GM12878 (cell line): ENCODE data around the gene IRF9. TPM values are rescaled to one million over a fixed set of nuclear protein-coding genes. Genes with fewer than 3 reads are reported as not detected.

Experiments used
- ATAC-seq: fragments of 200-7000 bp; cut with Tn5 transposase; 3 replicates; pipeline ENCODE4 v1.9.1; 2020; ENCODE audit warnings: mild to moderate bottlenecking, moderate library complexity
- BruUV-seq: library from RNA; stranded (reverse); fragments of 400-500 nt; replicated peaks from 2 replicates; lab custom pipeline; 2021; lab: Mats Ljungman, UMichigan
- CTCF ChIA-PET: fragments of 300-600 bp; sonication (Branson Sonifier 250); formaldehyde crosslinking; extraction: SDS; loops from one replicate; lab custom pipeline; 2021; ENCODE audit warnings: inconsistent platforms; lab: Yijun Ruan, JAX
- POLR2A ChIA-PET: fragments of 350-600 bp; formaldehyde crosslinking; extraction: SDS; loops from one replicate; lab custom pipeline; 2021; ENCODE audit warnings: inconsistent platforms; lab: Charles Lee
- RAD21 ChIA-PET: fragments of 300-600 bp; sonication (Branson Sonifier 250); formaldehyde crosslinking; loops from one replicate; lab custom pipeline; 2023; ENCODE audit warnings: antibody characterized with exemption; ENCODE audit not compliant: unreplicated experiment; lab: Charles Lee
- SMC1A ChIA-PET: fragments of 300-600 bp; sonication (Branson Sonifier 250); formaldehyde crosslinking; loops from one replicate; lab custom pipeline; 2023; ENCODE audit not compliant: unreplicated experiment, uncharacterized antibody; lab: Charles Lee
- DNase-seq: peaks from one replicate; pipeline ENCODE4 v3.0.0-alpha.2; 2011; ENCODE audit warnings: low read depth, low spot score
- FAIRE-seq: peaks from 3 replicates; lab custom pipeline; 2011; peaks lifted over from hg19 to GRCh38; lab: Jason Lieb, UNC
- H2AFZ ChIP-seq: 2 replicates; pipeline ENCODE4 v1.6.0; 2011; ENCODE audit warnings: low read depth, low read length, control low read depth; ENCODE audit not compliant: control insufficient read depth
- H3K27ac ChIP-seq: 2 replicates; pipeline ENCODE4 v1.5.1; 2011; ENCODE audit warnings: control low read depth; ENCODE audit not compliant: control insufficient read depth, insufficient read depth
- H3K27me3 ChIP-seq, 2 experiments: replicated peaks in 1 of 2; 2 replicates each; pipeline versions ENCODE4 v1.6.0 to v1.6.1; 2011; ENCODE audit warnings: low read length in 1 of 2; ENCODE audit not compliant: control insufficient read depth in 2 of 2, insufficient read depth in 2 of 2
- H3K36me3 ChIP-seq, 2 experiments: 2 replicates each; pipeline ENCODE4 v1.5.1; 2011; ENCODE audit warnings: low read length in 1 of 2; ENCODE audit not compliant: control insufficient read depth in 2 of 2, insufficient read depth in 2 of 2
- H3K4me1 ChIP-seq: 2 replicates; pipeline ENCODE4 v1.6.1; 2011; ENCODE audit warnings: mild to moderate bottlenecking, low read length, moderate library complexity, mixed read lengths; ENCODE audit not compliant: control insufficient read depth, insufficient read depth
- H3K4me2 ChIP-seq: 2 replicates; pipeline ENCODE4 v1.6.0; 2011; ENCODE audit warnings: control low read depth; ENCODE audit not compliant: control insufficient read depth, insufficient read depth
- H3K4me3 ChIP-seq: fragments of 200-600 bp; sonication (generic); 2 replicates; pipeline ENCODE4 v1.5.1; 2016
- H3K79me2 ChIP-seq: 2 replicates; pipeline ENCODE4 v1.6.0; 2011; ENCODE audit warnings: low read length; ENCODE audit not compliant: control insufficient read depth, insufficient read depth
- H3K9ac ChIP-seq: 2 replicates; pipeline ENCODE4 v1.8.0; 2011; ENCODE audit warnings: low read length, control low read depth, mixed read lengths; ENCODE audit not compliant: control insufficient read depth, insufficient read depth
- H3K9me3 ChIP-seq: replicated peaks from 3 replicates; pipeline ENCODE4 v1.5.1; 2011; ENCODE audit warnings: mild to moderate bottlenecking, low read length; ENCODE audit not compliant: control insufficient read depth, insufficient read depth
- H4K20me1 ChIP-seq: 2 replicates; pipeline ENCODE4 v1.6.0; 2011; ENCODE audit not compliant: control insufficient read depth, insufficient read depth
- BACH1 ChIP-seq: fragments of 450-650 bp; IDR thresholded peaks from 2 replicates; pipeline ENCODE4 v1.6.1; 2017; ENCODE audit warnings: mild to moderate bottlenecking, borderline replicate concordance
- CEBPZ ChIP-seq: fragments of 150-350 bp; IDR thresholded peaks from 2 replicates; pipeline ENCODE4 v1.6.1; 2016; ENCODE audit warnings: low read depth, low read length
- NKRF ChIP-seq: fragments of 450-650 bp; conservative IDR thresholded peaks from 2 replicates; pipeline ENCODE4 v1.6.1; 2017; ENCODE audit warnings: mild to moderate bottlenecking, moderate library complexity
- RCOR1 ChIP-seq: conservative IDR thresholded peaks from 2 replicates; pipeline ENCODE4 v1.6.1; 2012; ENCODE audit warnings: low read depth, low read length, improper control_type of control experiment
- SP1 ChIP-seq: IDR thresholded peaks from one replicate; pipeline ENCODE4 v1.6.1; 2011; ENCODE audit warnings: low read depth, low read length
- TAF1 ChIP-seq: IDR thresholded peaks from 2 replicates; pipeline ENCODE4 v1.6.1; 2011; ENCODE audit warnings: mild to moderate bottlenecking, low read depth, low read length, borderline replicate concordance
- ZSCAN29 ChIP-seq: fragments of 450-650 bp; IDR thresholded peaks from 2 replicates; pipeline ENCODE4 v1.6.1; 2017; ENCODE audit warnings: mild to moderate bottlenecking, moderate library complexity
- ZZZ3 ChIP-seq: IDR thresholded peaks from 2 replicates; pipeline ENCODE4 v1.6.1; 2011; ENCODE audit warnings: low read depth; ENCODE audit not compliant: control insufficient read depth, insufficient read length
- WGBS: methylation state at CpG from one replicate; pipeline ENCODE4 v1.1.6; 2016; ENCODE audit warnings: low lambda C conversion rate; ENCODE audit not compliant: insufficient replicate concordance, insufficient coverage; ENCODE audit errors: missing lambda C conversion rate; 5-methylcytosine and 5-hydroxymethylcytosine counted together
- in situ Hi-C: fragments of 300-500 bp; cut with MboI; formaldehyde crosslinking; loops from 9 replicates; pipeline ENCODE4 v1.14.3; 2018; ENCODE audit warnings: mixed read lengths
- intact Hi-C: fragments of 100-400 bp; cut with micrococcal nuclease; formaldehyde crosslinking; loops from one replicate; pipeline ENCODE4 v1.14.2; 2022; ENCODE audit not compliant: unreplicated experiment
- polyA plus RNA-seq, 11 experiments: library from polyadenylated mRNA; depleted of rRNA in 4 of 11; unstranded in 6 of 11; stranded (reverse) in 5 of 11; fragments of >200 nt; fragmentation: Nextera tagmentation in 4 of 11; fragmentation: Illumina TruSeq in 1 of 11; extraction: Ambion mirVana in 4 of 11; extraction: Trizol in 1 of 11; gene quantifications; 1 replicate in 1 of 11; 2 replicates in 10 of 11; pipeline versions ENCODE4 v1.2.1 to v1.2.3, GENCODE V29; 2011 to 2016; ENCODE audit warnings: inconsistent platforms in 2 of 11, missing spikeins in 2 of 11, low read depth in 1 of 11
- total RNA-seq, 4 experiments: library from RNA; depleted of rRNA in 3 of 4; stranded (reverse); fragments of >200 nt in 3 of 4; fragmentation: Illumina TruSeq in 1 of 4; extraction: Trizol in 1 of 4; gene quantifications; 2 replicates each; pipeline versions ENCODE4 v1.2.1 to v1.2.3, GENCODE V29; 2013 to 2021
- TF ChIP-seq, protein P1 (sequence below): fragments of 450-650 bp; formaldehyde crosslinking; IDR thresholded peaks from 2 replicates; pipeline ENCODE4 v1.5.0; 2022; ENCODE audit warnings: mild to moderate bottlenecking, missing genetic modification characterization

Gene IRF9
- total and polyA plus RNA-seq, 10 of the 15 experiments (the other 5 are each of a cell fraction or from before 2014, with no cell fraction given): 47.6 to 234 (median 148) TPM

GRCh38 chr14:24156840-24157239 is 4.2 kb upstream of the IRF9 start:
- SMC1A ChIA-PET: interaction anchor here (0.7 kb wide), 1 partner anchor 50 kb away, joined by 3 read pairs; no protein-coding TSS in a partner anchor
- peaks cover 9% of the 10 kb centered on the region for H3K79me2 ChIP-seq
- CTCF ChIA-PET: interaction anchor here (0.6 kb wide), 1 partner anchor 20 kb away, joined by 5 read pairs; no protein-coding TSS in a partner anchor

More at GRCh38 chr14:24156840-24157239, 4.2 kb upstream of the IRF9 start:
- no peaks in the 10 kb centered on the region for H3K27me3 ChIP-seq
- POLR2A ChIA-PET: interaction anchor here (0.8 to 1.3 kb wide), 3 partner anchors 9 to 38 kb away, joined by 3 to 7 read pairs (median 3); partner anchors contain the start of genes PSME2 and RNF31
- no peaks in the 10 kb centered on the region for H4K20me1 ChIP-seq
- 100% methylated on average over 1 of the region's 1 CpG for WGBS
- DNase-seq (no peak), ATAC-seq (no peak), FAIRE-seq (no peak)
- intact Hi-C loops (no loop called here), in situ Hi-C loops (no loop called here)
- H3K4me2 ChIP-seq: no peak overlapping the region
- no peaks in the 10 kb centered on the region for H3K9me3 ChIP-seq
- peaks cover 25 to 29% of the 10 kb centered on the region in 2 experiments for H3K36me3 ChIP-seq
- BruUV-seq: no TSS peak
- H3K9ac ChIP-seq: no peak overlapping the region
- H2AFZ ChIP-seq: no peak overlapping the region
- H3K4me1 ChIP-seq: peaks cover 11% of the 10 kb centered on the region
- TF ChIP-seq, protein P1, sequence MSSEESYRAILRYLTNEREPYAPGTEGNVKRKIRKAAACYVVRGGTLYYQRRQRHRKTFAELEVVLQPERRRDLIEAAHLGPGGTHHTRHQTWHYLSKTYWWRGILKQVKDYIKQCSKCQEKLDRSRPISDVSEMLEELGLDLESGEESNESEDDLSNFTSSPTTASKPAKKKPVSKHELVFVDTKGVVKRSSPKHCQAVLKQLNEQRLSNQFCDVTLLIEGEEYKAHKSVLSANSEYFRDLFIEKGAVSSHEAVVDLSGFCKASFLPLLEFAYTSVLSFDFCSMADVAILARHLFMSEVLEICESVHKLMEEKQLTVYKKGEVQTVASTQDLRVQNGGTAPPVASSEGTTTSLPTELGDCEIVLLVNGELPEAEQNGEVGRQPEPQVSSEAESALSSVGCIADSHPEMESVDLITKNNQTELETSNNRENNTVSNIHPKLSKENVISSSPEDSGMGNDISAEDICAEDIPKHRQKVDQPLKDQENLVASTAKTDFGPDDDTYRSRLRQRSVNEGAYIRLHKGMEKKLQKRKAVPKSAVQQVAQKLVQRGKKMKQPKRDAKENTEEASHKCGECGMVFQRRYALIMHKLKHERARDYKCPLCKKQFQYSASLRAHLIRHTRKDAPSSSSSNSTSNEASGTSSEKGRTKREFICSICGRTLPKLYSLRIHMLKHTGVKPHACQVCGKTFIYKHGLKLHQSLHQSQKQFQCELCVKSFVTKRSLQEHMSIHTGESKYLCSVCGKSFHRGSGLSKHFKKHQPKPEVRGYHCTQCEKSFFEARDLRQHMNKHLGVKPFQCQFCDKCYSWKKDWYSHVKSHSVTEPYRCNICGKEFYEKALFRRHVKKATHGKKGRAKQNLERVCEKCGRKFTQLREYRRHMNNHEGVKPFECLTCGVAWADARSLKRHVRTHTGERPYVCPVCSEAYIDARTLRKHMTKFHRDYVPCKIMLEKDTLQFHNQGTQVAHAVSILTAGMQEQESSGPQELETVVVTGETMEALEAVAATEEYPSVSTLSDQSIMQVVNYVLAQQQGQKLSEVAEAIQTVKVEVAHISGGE (CRISPR knock-in tag): no peak
- no peak for TF ChIP-seq ZZZ3
- no peak for TF ChIP-seq SP1
- no peak for TF ChIP-seq RCOR1
- no peak for TF ChIP-seq TAF1
- no peak for TF ChIP-seq BACH1
- TF ChIP-seq CEBPZ: no peak
- TF ChIP-seq NKRF: no peak
- TF ChIP-seq ZSCAN29: no peak
- RAD21 ChIA-PET: interaction anchor here (1.8 kb wide), 1 partner anchor 21 kb away, joined by 4 read pairs; the partner anchor contains the start of gene PSME1
- H3K27ac ChIP-seq: no peak overlapping the region
- no peak overlapping the region for H3K4me3 ChIP-seq
